D721Med (cell line): ENCODE measurements around the gene DNAI4.
"Not testable (repeated sequence)": the region's sequence is repeated elsewhere in the genome, so short reads cannot be mapped to it uniquely, and the experiment has no call there.

Experiments
- DNase-seq: peaks from one replicate; pipeline ENCODE4 v3.0.0; 2011; ENCODE audit warnings: low spot score; ENCODE audit not compliant: insufficient read length
- FAIRE-seq: peaks from 2 replicates; lab custom pipeline; 2011; peaks lifted over from hg19 to GRCh38; lab: Jason Lieb, UNC
- TF ChIP-seq, protein P1 (sequence below): IDR thresholded peaks from 2 replicates; pipeline ENCODE4 v1.5.1; 2012; ENCODE audit warnings: mild to moderate bottlenecking, control low read depth; ENCODE audit not compliant: insufficient read depth; ENCODE audit errors: missing control alignments

The DNAI4 gene

DNA sequence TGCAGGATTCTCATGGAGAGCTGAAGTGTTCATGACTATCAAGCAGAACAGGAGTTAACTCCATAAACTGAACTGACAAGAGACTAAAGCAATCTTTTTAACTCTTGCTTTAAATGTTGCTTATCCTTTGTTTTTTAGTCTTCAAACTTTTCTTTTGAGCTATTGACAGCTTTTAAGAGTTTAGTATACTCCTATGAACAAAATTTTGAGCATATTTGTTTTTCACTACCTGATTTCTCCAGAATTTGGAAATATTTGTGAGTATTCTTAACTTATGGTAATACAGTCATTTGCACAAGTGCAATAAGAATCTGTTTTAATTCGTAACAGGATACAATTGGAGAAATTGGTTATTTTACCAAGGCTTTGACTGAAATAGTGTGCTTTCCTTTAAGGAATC lies 7.2 kb downstream of the DNAI4 start:
- DNase-seq (no peak), FAIRE-seq (no peak)
- TF ChIP-seq, protein P1, sequence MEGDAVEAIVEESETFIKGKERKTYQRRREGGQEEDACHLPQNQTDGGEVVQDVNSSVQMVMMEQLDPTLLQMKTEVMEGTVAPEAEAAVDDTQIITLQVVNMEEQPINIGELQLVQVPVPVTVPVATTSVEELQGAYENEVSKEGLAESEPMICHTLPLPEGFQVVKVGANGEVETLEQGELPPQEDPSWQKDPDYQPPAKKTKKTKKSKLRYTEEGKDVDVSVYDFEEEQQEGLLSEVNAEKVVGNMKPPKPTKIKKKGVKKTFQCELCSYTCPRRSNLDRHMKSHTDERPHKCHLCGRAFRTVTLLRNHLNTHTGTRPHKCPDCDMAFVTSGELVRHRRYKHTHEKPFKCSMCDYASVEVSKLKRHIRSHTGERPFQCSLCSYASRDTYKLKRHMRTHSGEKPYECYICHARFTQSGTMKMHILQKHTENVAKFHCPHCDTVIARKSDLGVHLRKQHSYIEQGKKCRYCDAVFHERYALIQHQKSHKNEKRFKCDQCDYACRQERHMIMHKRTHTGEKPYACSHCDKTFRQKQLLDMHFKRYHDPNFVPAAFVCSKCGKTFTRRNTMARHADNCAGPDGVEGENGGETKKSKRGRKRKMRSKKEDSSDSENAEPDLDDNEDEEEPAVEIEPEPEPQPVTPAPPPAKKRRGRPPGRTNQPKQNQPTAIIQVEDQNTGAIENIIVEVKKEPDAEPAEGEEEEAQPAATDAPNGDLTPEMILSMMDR, result no peak

DNA sequence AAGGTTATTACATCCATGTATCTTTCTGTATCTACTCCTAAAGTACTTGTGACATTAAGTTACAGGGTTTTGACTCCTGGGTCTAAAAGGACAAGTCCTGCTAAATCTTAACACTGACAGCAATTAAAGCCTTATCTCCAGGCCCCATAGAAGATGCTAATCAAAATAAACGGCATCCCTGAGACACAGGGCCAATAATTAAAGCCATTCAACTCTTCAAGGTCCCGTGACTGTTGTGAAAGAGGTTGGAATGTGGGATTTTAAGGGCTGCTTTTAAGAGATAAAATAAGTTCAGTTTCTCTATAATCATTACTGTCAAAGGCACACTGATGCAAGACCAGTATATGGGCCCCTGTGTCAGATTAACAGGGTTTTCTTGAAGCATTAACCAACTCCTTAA lies 8.3 kb downstream of the DNAI4 start:
- FAIRE-seq (no peak), DNase-seq (no peak)
- TF ChIP-seq, protein P1, result no peak

DNA sequence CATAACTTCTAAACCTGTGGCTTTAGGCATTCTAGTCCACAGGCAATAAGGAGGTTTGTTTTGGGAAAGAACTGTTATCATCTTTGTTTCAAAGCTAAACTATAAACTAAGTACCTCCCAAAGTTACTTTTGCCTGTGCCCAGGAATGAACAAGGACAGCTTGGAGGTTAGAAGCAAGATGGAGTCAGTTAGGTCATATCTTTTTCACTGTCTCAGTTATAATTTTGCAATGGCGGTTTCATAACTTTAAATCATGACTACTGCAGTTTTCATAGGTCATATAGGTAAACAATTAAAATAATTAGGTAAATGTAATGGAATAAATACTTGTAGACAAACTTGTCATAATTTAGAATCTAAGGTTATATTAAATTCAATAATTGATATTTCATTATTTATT lies 9.5 kb downstream of the DNAI4 start:
- DNase-seq, FAIRE-seq: not testable (repeated sequence)

DNA sequence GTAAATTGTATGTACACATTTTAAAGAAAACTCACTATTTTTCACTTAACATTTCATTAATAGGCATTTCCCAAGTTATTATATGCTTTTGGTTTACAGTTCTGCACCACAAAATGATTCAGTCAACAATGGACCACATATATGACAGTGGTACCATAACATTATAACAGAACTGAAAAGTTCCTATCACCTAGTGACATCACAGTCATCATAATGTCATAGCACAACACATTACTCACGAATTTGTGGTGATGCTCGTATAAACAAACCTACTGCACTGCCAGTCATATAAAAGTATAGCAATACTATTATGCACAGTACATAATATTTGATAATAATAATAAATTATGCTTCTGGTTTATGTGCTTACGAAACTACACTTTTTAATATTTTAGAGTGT lies 30.9 kb downstream of the DNAI4 start:
- DNase-seq (no peak), FAIRE-seq (no peak)

DNA sequence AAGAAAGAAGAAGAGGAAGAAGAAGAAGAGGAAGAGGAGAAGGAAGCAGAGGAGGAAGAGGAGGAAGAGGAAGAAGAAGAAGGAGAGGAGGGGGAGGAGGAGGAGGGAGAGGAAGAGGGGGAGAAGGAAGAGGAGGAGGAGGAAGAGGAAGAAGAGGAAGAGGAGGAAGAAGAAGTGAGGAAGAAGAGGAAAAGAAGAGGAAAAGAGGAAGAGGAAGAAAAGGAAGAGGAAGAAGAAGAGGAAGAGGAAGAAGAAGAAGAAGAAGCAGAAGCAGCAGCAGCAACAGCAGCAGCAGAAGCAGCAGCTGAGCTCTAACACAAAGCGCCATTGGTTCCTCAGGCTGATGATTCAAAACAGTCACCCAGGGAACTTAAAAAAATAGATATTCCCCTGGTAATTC lies 34.0 kb downstream of the DNAI4 start:
- TF ChIP-seq, protein P1, result no peak
- no peak for DNase-seq
- FAIRE-seq, result no peak

More for the DNA sequence above, 30.9 kb downstream of the DNAI4 start:
- TF ChIP-seq, protein P1, result no peak

DNA sequence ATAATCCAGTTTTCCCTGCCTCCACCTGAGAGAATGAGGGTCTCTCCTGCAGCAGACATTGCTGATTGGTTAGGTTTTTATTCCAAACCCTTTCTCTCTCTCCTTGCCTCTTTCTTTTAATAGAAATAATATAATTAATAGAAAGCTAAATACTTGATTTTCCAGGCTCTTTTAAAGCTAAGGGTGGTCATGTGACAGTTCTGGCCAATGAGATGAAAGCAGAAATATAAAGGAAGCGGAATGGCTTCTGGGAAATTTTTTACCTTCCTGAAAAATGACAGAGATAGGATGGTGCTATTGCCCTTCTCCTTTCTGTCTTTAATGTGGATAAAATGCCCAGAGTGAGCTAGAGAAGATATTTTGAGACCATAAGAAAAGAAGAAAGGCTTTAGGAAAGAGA lies 35.6 kb downstream of the DNAI4 start:
- TF ChIP-seq, protein P1, result no peak
- no peak for FAIRE-seq
- no peak for DNase-seq

DNA sequence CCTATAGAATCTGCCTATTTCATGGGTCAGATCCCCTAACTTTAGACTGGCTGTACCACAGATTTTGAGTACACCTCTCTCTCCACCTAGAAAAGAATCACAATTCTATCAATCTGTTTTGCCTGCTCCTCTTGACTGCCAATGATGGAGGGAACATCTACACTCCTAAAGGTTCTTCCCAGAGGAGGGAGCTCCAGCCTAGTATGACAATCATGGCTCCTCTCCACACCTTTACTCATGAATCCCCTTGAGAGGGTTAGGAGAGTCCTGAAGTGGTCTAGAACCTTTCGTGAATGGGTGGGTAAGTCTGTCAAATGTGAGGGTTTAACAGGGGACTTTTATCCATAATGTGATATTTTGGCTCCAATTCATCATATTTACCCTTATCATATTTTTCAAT lies 48.0 kb downstream of the DNAI4 start:
- FAIRE-seq (no peak), DNase-seq (no peak)
- TF ChIP-seq, protein P1, result no peak

DNA sequence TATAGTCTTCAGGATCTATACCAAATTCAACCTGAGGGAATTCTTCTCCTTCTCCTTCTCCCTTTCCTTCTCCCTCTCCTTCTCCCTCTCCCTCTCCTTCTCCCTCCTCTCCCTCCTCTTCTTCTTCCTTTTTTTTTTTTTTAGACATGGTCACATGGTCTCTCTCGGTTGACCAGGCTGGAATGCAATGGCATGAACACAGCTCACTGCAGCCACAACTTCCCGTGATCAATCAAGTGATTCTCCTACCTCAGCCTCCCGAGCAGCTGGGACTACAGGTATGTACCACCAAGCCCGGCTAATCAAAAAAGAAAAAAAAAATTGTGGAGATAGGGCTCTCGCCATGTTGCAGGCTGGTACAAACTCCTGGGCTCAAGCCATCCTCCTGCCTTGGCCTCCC lies 51.5 kb downstream of the DNAI4 start:
- TF ChIP-seq, protein P1, result no peak
- FAIRE-seq (no peak), DNase-seq (no peak)

DNA sequence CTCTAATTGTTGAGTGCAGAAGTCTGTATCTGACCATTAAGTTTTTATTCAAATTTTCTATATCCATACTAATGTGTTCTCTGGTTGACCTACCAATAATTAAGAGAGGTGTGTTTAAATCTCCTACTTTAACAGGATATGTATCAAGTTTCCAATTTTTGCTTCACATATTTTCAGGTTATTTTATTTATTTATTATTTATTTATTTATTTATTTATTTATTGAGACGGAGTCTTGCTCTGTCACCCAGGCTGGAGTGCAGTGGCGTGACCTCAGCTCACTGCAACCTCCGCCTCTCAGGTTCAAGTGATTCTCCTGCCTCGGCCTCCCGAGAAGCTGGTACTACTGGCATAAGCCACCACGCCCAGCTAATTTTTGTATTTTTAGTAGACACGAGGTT lies 52.6 kb downstream of the DNAI4 start:
- DNase-seq, FAIRE-seq: not testable (repeated sequence)
